Upper lobe of left lung (tissue), 6 donors: ENCODE measurements around the gene WDR46. TPM values are rescaled to one million over a fixed set of nuclear protein-coding genes. Genes with fewer than 3 reads are reported as not detected.
A peak's percentile ranks its signal among the peaks of the same experiment; 100 is the strongest.

ENCODE experiments used
- ATAC-seq, 2 donors: fragments of 200-7000 bp; cut with Tn5 transposase; one replicate each; pipeline ENCODE4 v1.9.1; 2022; ENCODE audit warnings: mild to moderate bottlenecking in 2 of 2, moderate library complexity in 2 of 2; ENCODE audit not compliant: low FRiP score in 2 of 2
- DNase-seq, 2 donors: peaks; one replicate each; pipeline ENCODE4 v3.0.0-alpha.2; 2019 to 2020
- H3K27ac ChIP-seq, 4 donors: fragments of 200-600 bp; sonication (generic); one replicate each; pipeline ENCODE4 v1.5.1; 2016 to 2019
- H3K27me3 ChIP-seq, 4 donors: fragments of 200-600 bp; sonication (generic); one replicate each; pipeline ENCODE4 v1.5.1; 2017 to 2019
- H3K36me3 ChIP-seq, 4 donors: fragments of 200-600 bp; sonication (generic); one replicate each; pipeline ENCODE4 v1.5.1; 2016 to 2019
- H3K4me1 ChIP-seq, 4 donors: fragments of 200-600 bp; sonication (generic); one replicate each; pipeline ENCODE4 v1.5.1; 2018 to 2019
- H3K4me3 ChIP-seq, 4 donors: fragments of 200-600 bp; sonication (generic); one replicate each; pipeline ENCODE4 v1.5.1; 2017 to 2019; ENCODE audit warnings: mild to moderate bottlenecking in 2 of 4, moderate library complexity in 1 of 4
- H3K9me3 ChIP-seq, 4 donors: fragments of 200-600 bp; sonication (generic); one replicate each; pipeline ENCODE4 v1.5.1; 2018 to 2019
- CTCF ChIP-seq, 6 experiments: fragments of 450-650 bp in 4 of 6; fragments of 200-600 bp in 2 of 6; sonication (generic) in 2 of 6; IDR thresholded peaks; one replicate each; pipeline ENCODE4 v1.5.1; 2016 to 2019; ENCODE audit warnings: antibody characterized with exemption in 6 of 6
- EP300 ChIP-seq, 4 donors: sonication (generic); formaldehyde crosslinking; IDR thresholded peaks; one replicate each; pipeline ENCODE4 v1.5.1; 2017; ENCODE audit warnings: antibody characterized with exemption in 4 of 4, control low read depth in 2 of 4
- POLR2A ChIP-seq, 4 donors: fragments of 450-650 bp; IDR thresholded peaks; one replicate each; pipeline ENCODE4 v1.5.1; 2016 to 2017; ENCODE audit warnings: antibody characterized with exemption in 4 of 4, mild to moderate bottlenecking in 2 of 4
- POLR2AphosphoS5 ChIP-seq, 2 donors: sonication (generic); formaldehyde crosslinking; IDR thresholded peaks; one replicate each; pipeline ENCODE4 v1.5.1; 2017; ENCODE audit warnings: antibody characterized with exemption in 2 of 2
- WGBS, 2 donors: methylation state at CpG; one replicate each; pipeline ENCODE4 v1.1.5; 2017 to 2018; 5-methylcytosine and 5-hydroxymethylcytosine counted together
- total RNA-seq, 6 donors: library from RNA; depleted of rRNA in 4 of 6; stranded (reverse); fragments of >200 nt in 4 of 6; gene quantifications; one replicate each; pipeline versions ENCODE4 v1.1.0 to v1.2.1, GENCODE V29; 2016 to 2021
- donor health status: DM: no; HTN: no; CAD: no; lungs with moderate emphysema.
- donor health status: DM: no; HTN: yes; CAD: no; lungs with severe emphysema.

Gene WDR46
- total RNA-seq, 6 donors from 2014 or later = 21.1 to 50.3 (median 41.7) TPM

- Histone ChIP-seq H3K9me3 (no peaks in the 10 kb centered on the region), H3K36me3 (peaks cover 0 to 48% (median 28%) of the 10 kb centered on the region in 4 donors), H3K4me3 (peak overlapping the region in 1 of 4 donors; percentile 71), H3K27me3 (no peaks in the 10 kb centered on the region), H3K27ac (peak overlapping the region in 1 of 4 donors; percentile 31), H3K4me1 (peaks cover 51 to 80% (median 63%) of the 10 kb centered on the region in 4 donors)
- no peak for ATAC-seq
- DNase-seq = no peak
- no peak for TF ChIP-seq POLR2A (IDR thresholded peaks at IDR 0.05)
- no peak for TF ChIP-seq EP300 (IDR thresholded peaks at IDR 0.05)
- no peak for TF ChIP-seq POLR2AphosphoS5 (IDR thresholded peaks at IDR 0.05)
- no peak for TF ChIP-seq CTCF (IDR thresholded peaks at IDR 0.05)
- 64 to 65% methylated on average over 14 of the region's 14 CpGs for WGBS, 2 donors
Observed at GRCh38 chr6:33273924-33274902, 14.8 kb downstream of the WDR46 start.

GRCh38 chr6:33273129-33273923 lies 15.7 kb downstream of the WDR46 start:
- no peaks in the 10 kb centered on the region for H3K27me3 ChIP-seq
- H3K27ac ChIP-seq = peak overlapping the region in 3 of 4 donors; percentile 90 to 97 (median 93)
- ATAC-seq = no peak
- WGBS, 2 donors = 63 to 67% methylated on average over 11 of the region's 11 CpGs
- peak overlapping the region; percentile 31 to 82 (median 70) for H3K4me3 ChIP-seq
- H3K9me3 ChIP-seq = no peaks in the 10 kb centered on the region
- peaks cover 47 to 72% (median 55%) of the 10 kb centered on the region in 4 donors for H3K4me1 ChIP-seq
- TF ChIP-seq POLR2A (IDR thresholded peaks at IDR 0.05) = no peak
- no peak for TF ChIP-seq POLR2AphosphoS5 (IDR thresholded peaks at IDR 0.05)
- no peak for TF ChIP-seq EP300 (IDR thresholded peaks at IDR 0.05)
- no peak for TF ChIP-seq CTCF (IDR thresholded peaks at IDR 0.05)
- DNase-seq = no peak
- H3K36me3 ChIP-seq = peaks cover 2 to 49% (median 29%) of the 10 kb centered on the region in 4 donors

GRCh38 chr6:33272275-33273128 lies 16.5 kb downstream of the WDR46 start:
- no peak for DNase-seq
- peak overlapping the region; percentile 90 to 97 (median 95) for H3K27ac ChIP-seq
- TF ChIP-seq CTCF (IDR thresholded peaks at IDR 0.05) (no peak), EP300 (IDR thresholded peaks at IDR 0.05) (peak in 1 of 4 donors; percentile 0), POLR2A (IDR thresholded peaks at IDR 0.05) (no peak)
- WGBS, 2 donors = 12 to 19% methylated on average over 14 to 22 of the region's 22 CpGs
- peaks cover 8 to 58% (median 38%) of the 10 kb centered on the region in 4 donors for H3K36me3 ChIP-seq
- H3K9me3 ChIP-seq = no peaks in the 10 kb centered on the region
- H3K27me3 ChIP-seq = no peaks in the 10 kb centered on the region
- H3K4me3 ChIP-seq = peak overlapping the region; percentile 31 to 82 (median 70)
- H3K4me1 ChIP-seq = peaks cover 42 to 64% (median 50%) of the 10 kb centered on the region in 4 donors
- peak in 1 of 2 donors; percentile 25 for ATAC-seq
